OCI-LY7 (cell line): ENCODE data around the gene FMNL2.

Source experiments
- CTCF ChIP-seq: fragments of 200-600 bp; sonication (generic); conservative IDR thresholded peaks from 2 replicates; pipeline ENCODE4 v1.5.1; 2014; ENCODE audit warnings: mild to moderate bottlenecking, antibody characterized with exemption, low read length, moderate library complexity, mixed read lengths
- EZH2phosphoT487 ChIP-seq: fragments of 200-600 bp; sonication (generic); IDR thresholded peaks from 2 replicates; pipeline ENCODE4 v1.6.1; 2018; ENCODE audit warnings: low read depth, borderline replicate concordance, mild to moderate bottlenecking, mixed run types, antibody characterized with exemption, low read length, moderate library complexity, mixed read lengths

GRCh38 chr2:152646775-152647174 is 311.8 kb downstream of the FMNL2 start:
- no peak for TF ChIP-seq CTCF
- no peak for TF ChIP-seq EZH2phosphoT487
